IPS-15b (cell line): ENCODE measurements around the gene SLC43A3.

ENCODE experiments used
- H3K27me3 ChIP-seq: one replicate; pipeline ENCODE4 v1.6.1; 2013; ENCODE audit warnings: low read length; ENCODE audit not compliant: control insufficient read depth, insufficient read depth
- H3K36me3 ChIP-seq: one replicate; pipeline ENCODE4 v1.6.1; 2013; ENCODE audit warnings: low read length; ENCODE audit not compliant: control insufficient read depth, insufficient read depth
- H3K4me1 ChIP-seq: one replicate; pipeline ENCODE4 v1.6.1; 2013; ENCODE audit warnings: mild to moderate bottlenecking, low read length; ENCODE audit not compliant: control insufficient read depth, insufficient read depth
- H3K4me3 ChIP-seq: one replicate; pipeline ENCODE4 v1.5.1; 2013; ENCODE audit warnings: low read depth, low read length
- H3K9ac ChIP-seq: one replicate; pipeline ENCODE4 v1.6.1; 2013; ENCODE audit warnings: low read depth, mild to moderate bottlenecking, low read length
- H3K9me3 ChIP-seq: one replicate; pipeline ENCODE4 v1.6.1; 2013; ENCODE audit warnings: mild to moderate bottlenecking, low read length; ENCODE audit not compliant: control insufficient read depth, insufficient read depth

The SLC43A3 gene

GRCh38 chr11:57379732-57380131, 47.2 kb downstream of the SLC43A3 start:
- Histone ChIP-seq H3K4me3 (no peak overlapping the region), H3K36me3 (no peaks in the 10 kb centered on the region), H3K9ac (no peak overlapping the region), H3K9me3 (no peaks in the 10 kb centered on the region), H3K4me1 (no peaks in the 10 kb centered on the region), H3K27me3 (peaks cover 15% of the 10 kb centered on the region)

DNA sequence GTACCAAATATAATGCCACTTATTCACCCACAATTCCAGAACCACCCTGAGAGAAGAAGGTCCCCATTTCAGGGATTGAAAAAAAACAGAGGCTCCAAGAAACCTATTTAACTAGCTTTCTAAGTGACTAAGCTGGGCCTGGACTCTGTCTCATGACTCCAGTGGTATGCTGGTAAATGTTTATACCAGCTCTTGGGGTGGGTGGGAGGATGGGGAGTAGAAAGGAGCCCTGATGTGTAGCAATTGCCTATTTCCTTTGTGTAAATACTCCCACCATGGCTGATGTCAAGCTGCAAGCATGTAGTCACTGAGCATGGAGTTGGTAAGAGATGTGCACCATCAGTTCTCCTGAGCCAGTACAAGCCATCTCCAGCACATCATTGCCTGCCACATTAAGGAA, 48.7 kb downstream of the SLC43A3 start:
- no peak overlapping the region for H3K4me3 ChIP-seq
- H3K9me3 ChIP-seq, result no peaks in the 10 kb centered on the region
- peaks cover 15% of the 10 kb centered on the region for H3K27me3 ChIP-seq
- no peaks in the 10 kb centered on the region for H3K4me1 ChIP-seq
- H3K9ac ChIP-seq, result no peak overlapping the region
- no peaks in the 10 kb centered on the region for H3K36me3 ChIP-seq

DNA sequence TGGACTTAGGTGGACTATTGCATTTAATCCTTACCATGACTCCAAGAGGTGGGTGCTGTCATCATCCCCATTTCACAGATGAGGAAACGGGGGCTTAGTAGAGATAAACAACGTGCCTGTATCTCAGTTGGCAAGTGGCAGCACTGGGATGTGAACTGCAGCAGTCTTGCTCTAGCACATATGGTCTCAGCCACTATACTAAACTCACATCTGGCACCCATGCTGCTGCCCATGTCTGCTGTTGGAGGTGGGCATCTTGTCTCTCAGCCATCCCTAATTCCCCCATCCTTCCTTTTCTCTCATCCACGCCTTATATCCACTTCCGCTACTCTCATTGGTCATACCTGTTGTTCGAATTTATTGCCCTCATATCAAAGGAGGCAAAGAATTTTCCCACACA, 49.8 kb downstream of the SLC43A3 start:
- no peak overlapping the region for H3K4me3 ChIP-seq
- no peaks in the 10 kb centered on the region for H3K36me3 ChIP-seq
- no peaks in the 10 kb centered on the region for H3K9me3 ChIP-seq

GRCh38 chr11:57376095-57377090, 50.5 kb downstream of the SLC43A3 start:
- no peak overlapping the region for H3K4me3 ChIP-seq
- H3K9me3 ChIP-seq, result no peaks in the 10 kb centered on the region
- no peaks in the 10 kb centered on the region for H3K36me3 ChIP-seq
- peaks cover 15% of the 10 kb centered on the region for H3K27me3 ChIP-seq
- H3K9ac ChIP-seq, result no peak overlapping the region
- no peaks in the 10 kb centered on the region for H3K4me1 ChIP-seq

More for the DNA sequence above, 49.8 kb downstream of the SLC43A3 start:
- Histone ChIP-seq H3K4me1 (no peaks in the 10 kb centered on the region), H3K9ac (no peak overlapping the region), H3K27me3 (peaks cover 15% of the 10 kb centered on the region)

- no peaks in the 10 kb centered on the region for H3K36me3 ChIP-seq
These were observed 51.4 kb downstream of the SLC43A3 start for GRCh38 chr11:57375490-57375889.

GRCh38 chr11:57374966-57375365, 52.0 kb downstream of the SLC43A3 start:
- Histone ChIP-seq H3K9ac (no peak overlapping the region), H3K4me3 (no peak overlapping the region), H3K9me3 (no peaks in the 10 kb centered on the region), H3K4me1 (no peaks in the 10 kb centered on the region), H3K27me3 (peaks cover 12% of the 10 kb centered on the region), H3K36me3 (no peaks in the 10 kb centered on the region)

More at GRCh38 chr11:57375490-57375889, 51.4 kb downstream of the SLC43A3 start:
- peaks cover 12% of the 10 kb centered on the region for H3K27me3 ChIP-seq
- no peak overlapping the region for H3K9ac ChIP-seq
- no peak overlapping the region for H3K4me3 ChIP-seq
- no peaks in the 10 kb centered on the region for H3K9me3 ChIP-seq
- no peaks in the 10 kb centered on the region for H3K4me1 ChIP-seq

- Histone ChIP-seq H3K27me3 (peaks cover 12% of the 10 kb centered on the region), H3K4me3 (no peak overlapping the region), H3K36me3 (no peaks in the 10 kb centered on the region), H3K4me1 (no peaks in the 10 kb centered on the region), H3K9ac (no peak overlapping the region), H3K9me3 (no peaks in the 10 kb centered on the region)
These were observed 53.8 kb downstream of the SLC43A3 start for GRCh38 chr11:57373146-57373545.

DNA sequence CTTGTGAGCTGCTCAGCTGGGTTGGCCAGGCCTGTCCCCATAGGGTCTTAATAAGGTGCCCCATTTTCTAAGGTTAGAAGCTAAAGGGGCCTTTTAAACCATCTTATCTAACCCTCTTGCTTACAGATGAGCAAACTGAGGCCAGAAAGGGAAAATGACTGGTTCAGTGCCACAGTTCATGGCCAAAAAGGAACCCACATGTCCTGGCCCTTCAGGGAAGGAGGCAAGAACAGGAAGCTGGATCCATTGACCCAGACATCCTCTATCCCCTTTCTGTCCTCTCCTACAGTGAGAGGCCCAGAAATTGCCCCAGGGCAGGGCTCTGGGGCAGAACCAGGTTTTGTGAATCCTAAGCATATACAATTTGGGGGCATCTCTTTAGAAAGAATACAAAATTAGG, 56.0 kb downstream of the SLC43A3 start:
- H3K36me3 ChIP-seq, result no peaks in the 10 kb centered on the region
- H3K4me1 ChIP-seq, result no peaks in the 10 kb centered on the region
- H3K9me3 ChIP-seq, result no peaks in the 10 kb centered on the region
- no peaks in the 10 kb centered on the region for H3K27me3 ChIP-seq
- no peak overlapping the region for H3K9ac ChIP-seq
- H3K4me3 ChIP-seq, result no peak overlapping the region

GRCh38 chr11:57370251-57370650, 56.7 kb downstream of the SLC43A3 start:
- Histone ChIP-seq H3K9ac (no peak overlapping the region), H3K4me3 (no peak overlapping the region)

GRCh38 chr11:57368845-57369232, 58.1 kb downstream of the SLC43A3 start:
- no peak overlapping the region for H3K9ac ChIP-seq
- H3K36me3 ChIP-seq, result no peaks in the 10 kb centered on the region

More at GRCh38 chr11:57370251-57370650, 56.7 kb downstream of the SLC43A3 start:
- H3K27me3 ChIP-seq, result no peaks in the 10 kb centered on the region
- peaks cover 6% of the 10 kb centered on the region for H3K4me1 ChIP-seq
- H3K9me3 ChIP-seq, result no peaks in the 10 kb centered on the region
- no peaks in the 10 kb centered on the region for H3K36me3 ChIP-seq

GRCh38 chr11:57368106-57368844, 58.6 kb downstream of the SLC43A3 start:
- Histone ChIP-seq H3K36me3 (no peaks in the 10 kb centered on the region), H3K27me3 (peaks cover 3% of the 10 kb centered on the region), H3K9me3 (no peaks in the 10 kb centered on the region), H3K9ac (no peak overlapping the region), H3K4me3 (no peak overlapping the region), H3K4me1 (peaks cover 14% of the 10 kb centered on the region)

More at GRCh38 chr11:57368845-57369232, 58.1 kb downstream of the SLC43A3 start:
- H3K27me3 ChIP-seq, result peaks cover 3% of the 10 kb centered on the region
- no peak overlapping the region for H3K4me3 ChIP-seq
- H3K4me1 ChIP-seq, result peaks cover 14% of the 10 kb centered on the region
- H3K9me3 ChIP-seq, result no peaks in the 10 kb centered on the region
